Choroid plexus epithelial cell (primary cell): ENCODE data around the gene ZDBF2.
"Not testable (repeated sequence)": the region's sequence is repeated elsewhere in the genome, so short reads cannot be mapped to it uniquely, and the experiment has no call there.

Experiments used
- DNase-seq: peaks from one replicate; pipeline ENCODE4 v3.0.0-alpha.2; 2010; ENCODE audit warnings: low read depth
- H3K4me3 ChIP-seq: 2 replicates; pipeline ENCODE4 v1.5.1; 2011; ENCODE audit warnings: low read depth, mild to moderate bottlenecking, control low read depth, low read length, moderate library complexity
- TF ChIP-seq, protein P1 (sequence below): conservative IDR thresholded peaks from 2 replicates; pipeline ENCODE4 v1.5.1; 2011; ENCODE audit warnings: low read depth, mild to moderate bottlenecking, control low read depth, inconsistent platforms, low read length, moderate library complexity

The ZDBF2 gene

DNA sequence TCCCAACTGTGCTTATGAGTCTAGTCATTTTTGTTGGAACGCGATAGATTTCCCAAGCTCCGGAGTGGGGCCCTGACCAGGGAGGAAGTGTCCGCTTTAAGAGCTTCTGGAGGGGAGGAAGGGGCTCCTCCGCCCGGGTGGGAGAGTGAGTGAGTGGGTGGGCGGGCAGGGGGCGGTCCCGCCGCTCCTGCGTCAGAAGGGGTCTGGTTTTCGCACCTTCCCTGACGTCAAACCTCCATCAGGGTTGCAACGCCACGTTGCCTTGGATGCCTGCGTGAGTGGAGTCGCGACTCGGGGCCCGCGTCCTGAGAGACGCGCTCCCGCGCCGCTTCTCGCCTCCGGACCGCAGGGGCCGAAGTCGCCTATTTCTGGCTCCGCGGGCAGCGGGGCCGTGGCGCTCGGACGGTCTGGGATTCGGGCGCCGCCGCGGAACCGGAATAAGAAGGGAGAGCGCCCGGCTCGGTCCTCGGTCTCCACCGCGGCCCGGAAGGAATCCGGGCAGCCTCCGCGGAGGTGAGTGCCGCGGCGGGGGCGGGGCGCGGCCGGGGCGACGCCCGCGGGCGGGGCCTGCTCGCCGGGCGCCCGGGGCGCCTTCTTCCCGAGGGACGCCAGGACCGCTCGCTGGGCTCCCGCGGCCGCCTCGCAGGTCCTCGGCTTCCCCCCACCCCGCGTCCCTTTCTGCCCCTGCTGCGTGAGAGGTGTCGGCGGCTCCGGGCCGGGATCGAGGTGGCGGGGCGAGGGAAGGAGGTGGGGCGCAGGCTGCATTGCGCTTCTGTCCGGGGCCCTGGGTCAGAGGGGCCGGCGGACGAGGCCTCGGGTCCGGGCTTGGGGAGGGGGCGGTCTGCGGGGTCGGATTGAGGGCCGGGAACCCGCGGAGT, at the start of gene ZDBF2:
Gene ZDBF2 (plus strand): TSS at position 230 of the 878 bp plus-strand sequence. CDS start 7,187 bp downstream, outside the sequence.
- peak; percentile 65 for DNase-seq
- H3K4me3 ChIP-seq = peak within 1 kb of the TSS; percentile 73
- TF ChIP-seq, protein P1, sequence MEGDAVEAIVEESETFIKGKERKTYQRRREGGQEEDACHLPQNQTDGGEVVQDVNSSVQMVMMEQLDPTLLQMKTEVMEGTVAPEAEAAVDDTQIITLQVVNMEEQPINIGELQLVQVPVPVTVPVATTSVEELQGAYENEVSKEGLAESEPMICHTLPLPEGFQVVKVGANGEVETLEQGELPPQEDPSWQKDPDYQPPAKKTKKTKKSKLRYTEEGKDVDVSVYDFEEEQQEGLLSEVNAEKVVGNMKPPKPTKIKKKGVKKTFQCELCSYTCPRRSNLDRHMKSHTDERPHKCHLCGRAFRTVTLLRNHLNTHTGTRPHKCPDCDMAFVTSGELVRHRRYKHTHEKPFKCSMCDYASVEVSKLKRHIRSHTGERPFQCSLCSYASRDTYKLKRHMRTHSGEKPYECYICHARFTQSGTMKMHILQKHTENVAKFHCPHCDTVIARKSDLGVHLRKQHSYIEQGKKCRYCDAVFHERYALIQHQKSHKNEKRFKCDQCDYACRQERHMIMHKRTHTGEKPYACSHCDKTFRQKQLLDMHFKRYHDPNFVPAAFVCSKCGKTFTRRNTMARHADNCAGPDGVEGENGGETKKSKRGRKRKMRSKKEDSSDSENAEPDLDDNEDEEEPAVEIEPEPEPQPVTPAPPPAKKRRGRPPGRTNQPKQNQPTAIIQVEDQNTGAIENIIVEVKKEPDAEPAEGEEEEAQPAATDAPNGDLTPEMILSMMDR = no peak

DNA sequence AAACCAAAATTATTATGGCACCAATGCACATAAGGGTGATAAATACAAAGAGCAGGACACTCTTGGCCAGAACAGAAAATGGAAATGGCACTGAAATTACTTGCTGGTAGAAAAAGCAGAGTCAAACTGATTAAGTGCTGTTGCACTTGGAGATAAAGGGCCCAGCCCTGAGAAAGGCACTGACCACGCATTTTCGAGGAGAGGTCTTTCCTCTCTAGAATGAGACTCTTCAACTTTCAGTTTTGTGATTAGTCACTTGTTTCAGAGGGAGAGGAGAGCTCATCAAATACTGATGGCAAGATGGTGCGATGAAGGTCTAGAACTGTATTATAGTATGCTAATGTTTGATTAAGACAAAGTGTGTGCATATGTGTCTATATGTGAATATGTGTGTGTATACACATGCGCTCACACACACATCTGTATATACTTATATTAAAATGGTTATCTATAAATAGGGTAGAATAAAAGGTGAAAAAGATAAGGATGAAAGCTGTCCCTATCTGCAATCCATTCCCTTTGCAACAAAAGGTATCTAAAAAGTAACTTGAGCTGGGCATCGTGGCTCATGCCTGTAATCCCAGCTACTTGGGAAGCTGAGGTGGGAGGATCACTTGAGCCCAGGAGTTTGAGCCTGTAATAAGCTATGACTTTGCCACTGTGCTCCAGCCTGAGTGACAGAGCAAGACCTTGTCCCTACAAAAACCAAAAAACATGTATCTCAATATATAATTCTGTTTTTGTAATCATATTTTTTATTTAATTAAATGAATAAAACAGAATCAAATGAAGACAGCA, 48.8 kb upstream of the ZDBF2 start:
- H3K4me3 ChIP-seq = no peak overlapping the region
- TF ChIP-seq, protein P1 = no peak
- DNase-seq = no peak

DNA sequence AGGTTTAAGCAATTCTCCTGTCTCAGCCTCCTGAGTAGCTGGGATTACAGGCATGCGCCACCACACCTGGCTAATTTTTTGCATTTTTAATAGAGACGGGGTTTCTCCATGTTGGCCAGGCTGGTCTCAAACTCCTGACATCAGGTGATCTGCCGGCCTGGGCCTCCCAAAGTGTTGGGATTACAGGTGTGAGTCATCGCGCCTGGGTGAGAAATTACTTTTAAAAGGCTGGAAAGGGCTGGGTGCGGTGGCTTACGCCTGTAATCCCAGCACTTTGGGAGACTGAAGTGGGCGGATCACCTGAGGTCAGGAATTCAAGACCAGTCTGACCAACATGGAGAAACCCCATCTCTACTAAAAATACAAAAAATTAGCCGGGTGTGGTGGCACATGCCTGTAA, 45.8 kb upstream of the ZDBF2 start:
- not testable (repeated sequence) for DNase-seq, H3K4me3 ChIP-seq

DNA sequence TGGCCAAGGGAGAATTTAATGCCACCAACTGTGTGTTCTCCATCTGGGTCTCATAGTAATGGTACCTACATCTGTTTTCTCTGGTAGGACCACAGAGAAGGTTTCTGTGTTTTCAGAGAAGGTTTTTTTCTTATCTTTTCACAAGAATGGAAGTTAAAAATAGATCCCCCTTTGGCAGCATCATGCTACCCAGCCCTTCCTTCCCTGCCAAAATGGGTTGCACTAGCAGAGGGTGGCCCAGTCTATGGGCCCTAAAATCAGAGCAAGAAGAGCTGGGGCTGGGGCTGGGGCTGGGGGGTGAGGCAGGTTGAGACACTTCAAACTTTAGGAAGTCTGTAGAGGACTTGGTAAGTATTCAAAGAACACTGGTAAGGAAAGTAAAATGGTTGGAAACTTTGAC, 44.8 kb upstream of the ZDBF2 start:
- DNase-seq = no peak
- TF ChIP-seq, protein P1 = no peak
- no peak overlapping the region for H3K4me3 ChIP-seq

DNA sequence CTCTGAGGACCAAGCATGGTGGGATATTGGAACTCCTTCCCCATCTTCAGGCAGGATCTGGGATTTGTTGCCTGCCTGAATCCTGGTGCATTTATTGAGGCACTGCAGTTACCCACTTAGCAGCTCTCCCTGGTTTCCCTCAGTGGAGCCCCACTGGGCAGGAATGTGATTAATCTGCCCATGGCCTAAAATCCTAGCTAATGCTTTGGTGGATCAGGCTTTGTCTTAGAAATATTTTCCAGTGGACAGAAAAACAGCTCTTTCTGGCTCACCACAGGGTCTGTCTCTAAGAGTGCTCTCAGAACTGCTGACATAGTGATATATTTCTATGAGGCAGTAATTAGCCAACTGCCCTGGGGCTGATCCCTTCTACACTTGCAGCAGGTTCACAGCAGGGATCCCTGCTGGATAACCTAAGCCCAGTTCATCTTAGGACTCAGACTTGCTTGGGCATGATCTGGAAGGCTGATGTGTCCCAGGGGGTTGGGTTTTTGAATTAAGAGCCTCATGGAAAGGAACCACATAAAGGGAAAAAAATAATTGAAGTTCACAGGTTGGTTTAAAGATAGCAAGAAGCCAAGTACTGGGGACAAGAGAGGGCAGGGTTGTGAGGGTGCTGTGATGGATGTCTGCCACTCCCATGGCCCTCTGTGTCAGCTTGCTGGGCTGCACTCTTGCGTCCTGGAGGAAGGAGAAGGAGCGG, 44.3 kb upstream of the ZDBF2 start:
- TF ChIP-seq, protein P1 = peak; percentile 36
- H3K4me3 ChIP-seq = no peak overlapping the region
- peak; percentile 53 for DNase-seq

DNA sequence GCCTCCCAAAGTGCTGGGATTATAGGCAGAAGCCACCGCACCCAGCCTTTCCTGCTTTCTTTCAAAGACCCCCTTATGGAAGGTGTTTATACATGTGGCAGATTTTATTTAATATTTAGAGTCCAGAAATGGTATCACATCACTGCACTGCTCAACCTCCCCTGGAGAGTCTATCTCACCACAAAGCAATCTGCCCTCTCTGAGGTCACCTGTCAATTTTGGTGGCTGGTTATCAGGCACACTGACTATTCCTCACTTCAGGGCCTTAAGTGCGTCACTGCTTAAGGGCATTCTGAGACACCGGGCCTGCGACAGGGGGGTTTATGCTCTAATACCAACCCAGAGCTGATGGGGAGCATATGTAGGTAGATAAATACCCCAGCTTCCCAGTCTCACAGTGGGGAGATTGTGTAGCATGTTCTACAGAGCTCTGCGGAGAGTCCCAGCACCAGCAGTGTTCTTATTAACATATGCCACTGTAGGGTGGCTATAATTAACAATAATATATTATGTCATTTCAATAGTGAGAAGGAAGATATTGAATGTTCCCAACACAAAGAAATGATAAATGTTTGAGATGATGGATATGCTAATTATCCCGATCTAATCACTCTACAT, 42.7 kb upstream of the ZDBF2 start:
- DNase-seq = no peak
- TF ChIP-seq, protein P1 = no peak
- no peak overlapping the region for H3K4me3 ChIP-seq
